GM12801 (cell line): ENCODE results near the gene RDH5.

ENCODE experiments used
- TF ChIP-seq, protein P1 (sequence below): IDR thresholded peaks from one replicate; pipeline ENCODE4 v1.5.1; 2011; ENCODE audit warnings: control low read depth; ENCODE audit not compliant: insufficient read length; ENCODE audit errors: extremely low read depth

RDH5 gene

GRCh38 chr12:55707841-55708694 is 12.1 kb upstream of the RDH5 start, which contains the start of gene ITGA7:
ITGA7 (minus strand) TSS chr12:55707904; CDS start chr12:55707682, 222 bp downstream.
- TF ChIP-seq, protein P1, sequence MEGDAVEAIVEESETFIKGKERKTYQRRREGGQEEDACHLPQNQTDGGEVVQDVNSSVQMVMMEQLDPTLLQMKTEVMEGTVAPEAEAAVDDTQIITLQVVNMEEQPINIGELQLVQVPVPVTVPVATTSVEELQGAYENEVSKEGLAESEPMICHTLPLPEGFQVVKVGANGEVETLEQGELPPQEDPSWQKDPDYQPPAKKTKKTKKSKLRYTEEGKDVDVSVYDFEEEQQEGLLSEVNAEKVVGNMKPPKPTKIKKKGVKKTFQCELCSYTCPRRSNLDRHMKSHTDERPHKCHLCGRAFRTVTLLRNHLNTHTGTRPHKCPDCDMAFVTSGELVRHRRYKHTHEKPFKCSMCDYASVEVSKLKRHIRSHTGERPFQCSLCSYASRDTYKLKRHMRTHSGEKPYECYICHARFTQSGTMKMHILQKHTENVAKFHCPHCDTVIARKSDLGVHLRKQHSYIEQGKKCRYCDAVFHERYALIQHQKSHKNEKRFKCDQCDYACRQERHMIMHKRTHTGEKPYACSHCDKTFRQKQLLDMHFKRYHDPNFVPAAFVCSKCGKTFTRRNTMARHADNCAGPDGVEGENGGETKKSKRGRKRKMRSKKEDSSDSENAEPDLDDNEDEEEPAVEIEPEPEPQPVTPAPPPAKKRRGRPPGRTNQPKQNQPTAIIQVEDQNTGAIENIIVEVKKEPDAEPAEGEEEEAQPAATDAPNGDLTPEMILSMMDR = no peak

DNA sequence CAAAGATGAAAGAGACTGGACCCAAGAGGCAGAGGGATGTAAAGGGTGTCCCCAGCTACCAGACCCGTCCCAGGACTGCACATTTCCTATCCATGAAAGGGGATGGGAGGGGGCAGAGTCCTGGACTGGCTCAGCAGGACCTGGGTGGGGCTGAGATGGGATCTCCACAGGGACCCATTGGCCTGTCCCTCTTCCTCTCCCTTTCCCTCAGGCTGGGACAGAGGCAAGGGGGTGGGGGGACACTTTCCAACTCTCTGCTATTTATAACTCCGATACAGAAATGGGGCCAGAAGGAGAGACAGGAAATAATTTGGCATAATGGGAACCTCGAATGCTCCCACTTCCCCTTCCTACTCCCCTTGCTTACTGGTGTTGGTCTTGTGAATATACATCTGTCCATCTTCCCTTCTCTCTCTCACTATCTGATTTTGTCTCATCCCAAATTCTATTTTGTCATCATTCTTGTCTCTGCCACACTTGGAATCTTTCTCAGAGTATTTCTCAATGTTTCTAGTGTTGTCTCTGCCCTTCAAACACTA is 11.4 kb upstream of the RDH5 start:
- TF ChIP-seq, protein P1 = no peak

DNA sequence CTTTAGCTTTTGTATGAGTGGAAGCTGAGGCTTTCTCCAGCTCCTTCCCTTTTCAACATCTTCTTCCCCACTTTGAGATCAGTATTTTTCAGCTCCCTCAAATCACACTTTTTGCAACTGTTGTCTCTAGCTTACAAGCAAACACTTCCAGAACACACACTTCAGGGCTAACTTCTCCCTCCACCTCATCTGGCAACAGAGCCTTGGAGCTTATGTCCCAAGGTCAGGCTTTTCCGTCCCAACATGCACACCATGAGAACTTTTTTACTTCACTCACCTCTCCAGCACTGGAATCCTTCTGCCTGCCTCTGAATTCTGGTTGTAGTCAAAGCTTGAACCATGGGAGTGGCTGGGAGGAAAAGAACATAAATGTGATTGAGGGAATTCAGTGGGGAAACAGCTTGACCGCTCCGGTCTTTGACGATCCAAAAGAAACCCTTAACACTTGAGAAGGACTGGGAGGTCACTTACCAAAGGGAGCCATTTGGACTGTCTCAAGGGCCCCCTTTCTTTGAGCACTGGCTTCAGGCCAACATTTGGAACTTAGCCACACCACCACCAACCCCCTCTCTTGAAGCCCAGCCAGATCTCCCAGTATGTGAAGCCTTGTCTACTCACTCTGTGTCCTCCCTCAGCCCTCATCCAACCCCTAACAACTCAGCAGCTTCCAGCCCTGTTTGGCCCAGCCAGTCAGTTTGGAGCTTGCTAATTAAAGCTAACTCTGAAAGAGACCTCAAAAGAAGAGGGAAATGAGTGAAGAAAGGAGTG is 8.2 kb upstream of the RDH5 start:
- TF ChIP-seq, protein P1 = no peak

- TF ChIP-seq, protein P1 = no peak
Measured at GRCh38 chr12:55712700-55713415, 7.3 kb upstream of the RDH5 start.

DNA sequence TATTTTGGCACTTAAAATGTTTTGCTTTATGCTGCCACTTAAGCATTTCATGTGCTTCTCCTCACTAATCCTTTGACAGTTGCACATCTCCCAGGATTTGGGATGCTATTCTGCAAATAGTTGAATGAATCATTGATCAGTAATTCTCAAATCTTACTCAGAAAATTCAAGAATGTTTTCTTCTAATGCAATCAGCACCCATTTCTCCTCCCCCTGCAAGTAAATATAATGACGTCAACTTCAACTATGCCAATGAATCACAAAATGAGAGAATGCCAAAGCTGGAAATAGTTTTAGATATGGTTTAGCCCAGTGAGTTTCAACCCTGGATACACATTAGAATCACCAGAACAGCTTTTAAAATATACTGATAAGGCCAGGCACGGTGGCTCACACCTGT is 6.5 kb upstream of the RDH5 start:
- TF ChIP-seq, protein P1 = no peak

- TF ChIP-seq, protein P1 = no peak
Measured at GRCh38 chr12:55715169-55715764, 4.9 kb upstream of the RDH5 start.
